Adrenal gland (tissue), 5 donors: Measurements from ENCODE around the gene EXOC4.

Experiments used
- CTCF ChIP-seq, 6 experiments: fragments of 450-650 bp in 4 of 6; fragments of 200-600 bp in 2 of 6; sonication (generic) in 1 of 6; IDR thresholded peaks; 1 replicate in 5 of 6; 2 replicates in 1 of 6; pipeline versions ENCODE4 v1.5.1 to v1.8.0; 2016 to 2021; ENCODE audit warnings: antibody characterized with exemption in 6 of 6, mild to moderate bottlenecking in 2 of 6, moderate library complexity in 1 of 6
- POLR2A ChIP-seq, 2 donors: fragments of 450-650 bp; IDR thresholded peaks; one replicate each; pipeline ENCODE4 v1.6.1; 2017; ENCODE audit warnings: antibody characterized with exemption in 2 of 2, mild to moderate bottlenecking in 2 of 2, moderate library complexity in 1 of 2
- donor health status: DM: no; HTN: no; CAD: no.

GRCh38 chr7:133394369-133394768 lies 141.5 kb downstream of the EXOC4 start:
- TF ChIP-seq CTCF (IDR thresholded peaks at IDR 0.05) (no peak), POLR2A (IDR thresholded peaks at IDR 0.05) (no peak)
